Measurements from ENCODE around the gene PAPOLG. TPM values are rescaled to one million over a fixed set of nuclear protein-coding genes. Genes with fewer than 3 reads are reported as not detected.

PAPOLG gene
- total RNA-seq, 4 donors from 2014 or later: 14.4 to 21.6 (median 18.7) TPM

DNA sequence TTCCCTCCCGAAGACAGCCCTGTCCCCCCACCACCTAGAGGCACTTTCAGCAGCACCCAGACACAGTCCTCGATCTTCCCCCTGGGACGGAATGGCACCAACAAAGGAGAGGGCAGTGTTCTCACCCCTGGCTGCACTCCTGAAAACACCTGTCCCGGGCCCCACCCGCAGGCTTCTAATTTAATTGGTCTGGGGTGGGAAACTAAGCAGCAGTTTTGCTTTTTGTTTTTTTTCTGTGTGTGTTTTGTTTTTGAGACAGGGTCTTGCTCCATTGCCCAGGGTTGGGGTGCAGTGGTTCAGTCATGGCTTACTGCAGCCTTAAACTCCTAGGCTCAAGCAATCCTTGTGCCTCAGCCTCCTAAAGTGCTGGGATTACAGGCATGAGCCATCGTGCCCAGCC lies 86.9 kb downstream of the PAPOLG start:
- DNase-seq (ENCODE audit: low spot score in 2 of 2): no peak
- TF ChIP-seq, protein P1, sequence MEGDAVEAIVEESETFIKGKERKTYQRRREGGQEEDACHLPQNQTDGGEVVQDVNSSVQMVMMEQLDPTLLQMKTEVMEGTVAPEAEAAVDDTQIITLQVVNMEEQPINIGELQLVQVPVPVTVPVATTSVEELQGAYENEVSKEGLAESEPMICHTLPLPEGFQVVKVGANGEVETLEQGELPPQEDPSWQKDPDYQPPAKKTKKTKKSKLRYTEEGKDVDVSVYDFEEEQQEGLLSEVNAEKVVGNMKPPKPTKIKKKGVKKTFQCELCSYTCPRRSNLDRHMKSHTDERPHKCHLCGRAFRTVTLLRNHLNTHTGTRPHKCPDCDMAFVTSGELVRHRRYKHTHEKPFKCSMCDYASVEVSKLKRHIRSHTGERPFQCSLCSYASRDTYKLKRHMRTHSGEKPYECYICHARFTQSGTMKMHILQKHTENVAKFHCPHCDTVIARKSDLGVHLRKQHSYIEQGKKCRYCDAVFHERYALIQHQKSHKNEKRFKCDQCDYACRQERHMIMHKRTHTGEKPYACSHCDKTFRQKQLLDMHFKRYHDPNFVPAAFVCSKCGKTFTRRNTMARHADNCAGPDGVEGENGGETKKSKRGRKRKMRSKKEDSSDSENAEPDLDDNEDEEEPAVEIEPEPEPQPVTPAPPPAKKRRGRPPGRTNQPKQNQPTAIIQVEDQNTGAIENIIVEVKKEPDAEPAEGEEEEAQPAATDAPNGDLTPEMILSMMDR (IDR thresholded peaks at IDR 0.05): no peak
- no peak for TF ChIP-seq POLR2A (IDR thresholded peaks at IDR 0.05)
- WGBS, 2 donors: 71 to 74% methylated on average over 6 of the region's 6 CpGs
- no peak overlapping the region for H3K4me3 ChIP-seq (ENCODE audit: low read depth, poor library complexity, severe bottlenecking)
- intact Hi-C loops (cut with DNase I; ENCODE audit: low total_unique reads): no loop called here

DNA sequence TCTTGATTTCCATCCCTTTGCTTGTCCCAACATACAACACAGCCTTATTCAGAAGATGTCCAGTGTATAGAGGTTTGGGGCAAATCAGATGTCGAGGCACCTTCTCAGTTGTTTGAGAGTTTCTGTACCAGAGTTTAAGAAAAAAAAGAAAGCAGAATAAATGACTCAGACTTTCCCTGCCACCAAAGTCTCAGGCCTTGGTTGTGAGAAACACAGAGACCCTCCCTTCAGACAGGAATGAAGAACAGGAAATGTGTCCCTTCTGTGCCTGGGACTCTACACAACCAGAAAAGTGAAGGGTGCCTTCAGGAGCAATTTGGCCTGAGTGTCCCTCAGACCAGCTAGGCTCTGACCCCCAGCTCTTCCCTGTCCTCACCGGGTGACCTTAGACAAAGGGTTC lies 88.0 kb downstream of the PAPOLG start:
- H3K4me3 ChIP-seq (ENCODE audit: low read depth, poor library complexity, severe bottlenecking): no peak overlapping the region
- 91 to 93% methylated on average over 2 of the region's 2 CpGs for WGBS, 2 donors

DNA sequence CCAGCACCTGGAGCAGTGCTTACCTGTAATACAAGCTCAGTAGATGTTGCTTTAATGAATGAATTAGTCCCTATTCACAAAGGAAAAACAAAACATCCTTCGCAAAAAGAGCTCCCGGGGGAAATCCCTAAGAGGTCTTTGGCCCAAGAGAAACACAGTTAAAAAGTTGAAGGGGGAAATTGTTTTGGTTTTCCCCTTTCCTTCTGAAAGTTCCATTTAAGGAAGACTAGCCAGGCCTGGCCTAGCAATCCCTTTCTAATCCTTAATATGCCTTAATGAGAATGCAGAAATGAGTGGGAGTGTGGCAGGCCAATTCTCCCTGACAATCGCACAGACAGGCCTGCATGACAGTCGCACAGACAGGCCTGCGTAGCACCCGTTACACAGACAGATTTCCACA lies 91.8 kb downstream of the PAPOLG start:
- 68% methylated on average over 6 of the region's 6 CpGs for WGBS, 2 donors
- H3K4me3 ChIP-seq (ENCODE audit: low read depth, poor library complexity, severe bottlenecking): no peak overlapping the region
- DNase-seq (ENCODE audit: low spot score in 2 of 2): no peak
- TF ChIP-seq, protein P1 (IDR thresholded peaks at IDR 0.05): no peak
- no peak for TF ChIP-seq POLR2A (IDR thresholded peaks at IDR 0.05)
- intact Hi-C loops (cut with DNase I; ENCODE audit: low total_unique reads): no loop called here

More for the DNA sequence above, 88.0 kb downstream of the PAPOLG start:
- DNase-seq (ENCODE audit: low spot score in 2 of 2): no peak
- TF ChIP-seq POLR2A (IDR thresholded peaks at IDR 0.05): no peak
- TF ChIP-seq, protein P1 (IDR thresholded peaks at IDR 0.05): no peak
- intact Hi-C loops (cut with DNase I; ENCODE audit: low total_unique reads): no loop called here

Other genes with a start within 250 kb of the PAPOLG start
- gene BCL11A, start 202.6 kb upstream of the PAPOLG start, total RNA-seq: 10 to 100 TPM; 62.8 to 94.4 (median 71.5) TPM
- gene REL, start 125.3 kb downstream of the PAPOLG start, total RNA-seq: 10 to 100 TPM; 33.8 to 56.2 (median 41.2) TPM

Measured in lower leg skin (tissue), 4 donors.